ENCODE data around the gene CEP57L1.
"Not testable (repeated sequence)": the region's sequence is repeated elsewhere in the genome, so short reads cannot be mapped to it uniquely, and the experiment has no call there.

CEP57L1 gene

GRCh38 chr6:109117346-109118035 is 22.2 kb downstream of the CEP57L1 start:
- no peak for DNase-seq

GRCh38 chr6:109118337-109118736 is 23.0 kb downstream of the CEP57L1 start:
- no peak for DNase-seq

DNA sequence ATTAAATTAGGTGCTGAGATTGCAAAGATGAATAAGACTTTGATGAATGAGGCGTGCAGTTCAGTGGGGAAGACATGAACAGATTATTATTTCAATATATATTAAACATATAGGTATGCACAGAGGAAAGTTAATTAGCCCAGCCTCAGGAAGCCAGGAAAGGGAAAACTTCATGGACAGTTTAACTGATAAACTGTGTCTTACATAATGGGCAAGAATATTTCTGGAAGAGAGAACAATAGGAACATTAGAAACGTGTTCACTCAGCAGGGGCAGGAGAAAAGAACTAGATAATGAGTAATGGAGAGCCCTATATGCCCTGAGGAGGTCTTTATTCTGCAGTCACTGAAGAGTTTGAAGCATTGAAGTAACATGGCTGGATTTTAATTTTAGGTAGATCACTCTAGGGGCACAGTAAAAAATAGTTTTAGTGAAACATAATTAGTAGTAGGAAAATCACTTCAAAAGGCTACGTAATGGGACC is 23.6 kb downstream of the CEP57L1 start:
- DNase-seq = no peak

DNA sequence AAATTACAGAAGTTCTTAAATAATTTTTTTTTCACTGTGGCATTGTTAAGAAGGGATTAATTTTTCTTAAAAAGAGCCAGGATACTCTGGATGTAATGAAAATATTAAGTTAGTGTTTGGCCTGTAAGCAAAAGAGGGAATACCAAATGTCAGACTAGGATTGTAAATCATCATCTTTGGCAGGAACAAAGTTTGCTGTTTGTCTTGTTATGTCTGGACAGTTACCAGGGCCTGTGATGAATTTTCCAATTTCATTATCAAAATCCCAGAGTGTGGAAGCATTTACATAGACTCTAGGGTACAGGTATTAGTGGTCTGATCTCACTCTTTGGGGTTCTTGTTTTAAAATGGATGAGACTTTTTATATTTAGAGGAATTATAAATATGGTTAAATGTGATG is 26.1 kb downstream of the CEP57L1 start:
- DNase-seq = no peak

DNA sequence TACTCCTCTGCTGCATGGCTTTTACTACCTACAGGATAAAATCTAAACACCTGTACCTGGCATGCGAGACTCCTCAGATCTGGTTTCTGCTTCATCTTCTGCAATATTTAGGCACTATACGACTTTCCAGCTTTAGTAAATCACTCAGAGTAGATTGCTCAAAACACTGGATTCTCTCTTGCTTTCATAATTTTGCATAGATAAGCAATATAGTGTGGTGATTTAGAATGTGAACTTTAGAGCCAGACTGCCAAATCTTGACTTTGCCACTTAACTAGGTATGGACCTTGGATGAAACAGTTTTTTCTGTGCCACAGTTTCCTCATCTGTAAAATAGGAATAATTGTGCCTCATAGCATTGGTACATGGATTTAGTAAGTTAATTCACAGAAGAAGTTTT is 28.9 kb downstream of the CEP57L1 start:
- no peak for DNase-seq

- DNase-seq = no peak
Measured at GRCh38 chr6:109125504-109125903, 30.2 kb downstream of the CEP57L1 start.

DNA sequence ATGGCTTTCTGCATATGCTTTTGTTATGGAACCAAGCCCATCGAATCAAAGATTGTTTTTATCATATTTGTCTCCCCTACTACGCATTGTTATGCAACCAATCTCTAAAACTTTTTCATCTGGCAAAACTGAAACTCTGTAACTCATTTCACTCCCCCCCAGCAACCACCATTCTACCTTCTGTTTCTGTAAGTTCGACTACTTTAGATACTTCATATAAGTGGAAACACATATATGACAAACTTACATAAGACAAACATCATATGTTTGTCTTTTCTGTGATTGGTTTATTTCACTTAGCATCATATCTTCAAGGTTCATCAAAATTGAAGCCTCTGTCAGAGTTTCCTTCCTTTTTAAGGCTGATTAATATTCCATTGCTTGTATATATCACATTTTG is 34.8 kb downstream of the CEP57L1 start:
- no peak for DNase-seq

DNA sequence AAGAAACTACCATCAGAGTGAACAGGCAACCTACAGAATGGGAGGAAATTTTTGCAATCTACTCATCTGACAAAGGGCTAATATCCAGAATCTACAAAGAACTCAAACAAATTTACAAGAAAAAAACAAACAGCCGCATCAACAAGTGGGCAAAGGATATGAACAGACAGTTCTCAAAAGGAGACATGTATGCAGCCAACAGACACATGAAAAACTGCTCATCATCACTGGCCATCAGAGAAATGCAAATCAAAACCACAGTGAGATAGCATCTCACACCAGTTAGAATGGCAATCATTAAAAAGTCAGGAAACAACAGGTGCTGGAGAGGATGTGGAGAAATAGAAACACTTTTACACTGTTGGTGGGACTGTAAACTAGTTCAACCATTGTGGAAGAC is 40.3 kb downstream of the CEP57L1 start:
- not testable (repeated sequence) for DNase-seq

DNA sequence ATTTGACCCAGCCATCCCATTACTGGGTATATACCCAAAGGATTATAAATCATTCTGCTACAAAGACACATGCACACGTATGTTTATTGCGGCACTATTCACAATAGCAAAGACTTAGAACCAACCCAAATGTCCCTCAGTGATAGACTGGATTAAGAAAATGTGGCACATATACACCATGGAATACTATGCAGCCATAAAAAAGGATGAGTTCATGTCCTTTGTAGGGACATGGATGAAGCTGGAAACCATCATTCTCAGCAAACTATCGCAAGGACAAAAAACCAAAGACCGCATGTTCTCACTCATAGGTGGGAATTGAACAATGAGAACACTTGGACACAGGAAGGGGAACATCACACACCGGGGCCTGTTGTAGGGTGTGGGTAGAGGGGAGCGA is 40.7 kb downstream of the CEP57L1 start:
- DNase-seq = not testable (repeated sequence)

DNA sequence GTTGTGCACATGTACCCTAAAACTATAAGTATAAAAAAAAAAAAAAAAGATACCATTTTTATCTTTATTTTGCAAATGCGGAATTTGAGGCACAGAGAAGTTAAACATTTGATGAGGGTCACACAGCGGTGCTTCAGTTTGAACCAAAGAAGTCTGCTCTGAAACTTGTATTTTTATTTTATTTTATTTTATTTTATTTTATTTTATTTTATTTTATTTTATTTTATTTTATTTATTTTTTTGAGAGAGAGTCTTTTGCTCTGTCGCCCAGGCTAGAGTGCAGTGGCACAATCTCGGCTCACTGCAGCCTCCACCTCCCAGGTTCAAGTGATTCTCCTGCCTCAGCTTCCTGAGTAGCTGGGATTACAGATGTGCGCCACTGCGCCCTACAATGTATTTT is 41.2 kb downstream of the CEP57L1 start:
- DNase-seq = not testable (repeated sequence)

DNA sequence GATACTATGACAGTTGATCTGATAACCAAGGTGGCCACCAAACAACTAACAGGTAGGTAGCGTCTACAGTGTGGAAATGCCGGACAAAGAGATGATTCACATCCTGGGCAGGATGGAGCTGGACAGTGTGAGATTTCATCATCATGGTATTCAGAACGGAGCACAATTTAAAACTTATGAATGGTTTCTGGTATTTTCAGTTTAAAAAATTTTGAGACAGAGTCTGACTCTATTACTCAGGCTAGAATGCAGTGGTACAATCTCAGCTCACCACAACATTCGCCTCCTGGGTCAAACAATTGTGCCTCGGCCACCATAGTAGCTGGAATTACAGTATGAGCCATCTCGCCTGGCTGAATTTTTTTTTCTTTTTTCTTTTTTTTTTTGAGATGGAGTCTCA is 43.8 kb downstream of the CEP57L1 start:
- DNase-seq = no peak

DNA sequence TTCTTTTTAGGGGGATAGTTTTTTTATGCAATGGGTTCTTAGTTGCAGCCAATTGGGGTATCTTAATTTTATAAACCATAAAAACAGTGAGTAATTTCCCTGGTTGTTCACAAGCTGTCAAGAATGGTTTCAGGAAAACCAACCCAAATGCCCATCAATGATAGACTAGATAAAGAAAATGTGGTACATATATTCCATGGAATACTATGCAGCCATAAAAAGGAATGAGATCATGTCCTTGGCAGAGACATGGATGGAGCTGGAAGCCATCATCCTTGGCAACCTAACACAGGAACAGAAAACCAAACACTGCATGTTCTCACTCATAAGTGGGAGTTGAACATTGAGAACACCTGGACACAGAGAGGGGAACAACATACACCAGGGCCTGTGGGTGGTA is 46.8 kb downstream of the CEP57L1 start:
- not testable (repeated sequence) for DNase-seq

DNA sequence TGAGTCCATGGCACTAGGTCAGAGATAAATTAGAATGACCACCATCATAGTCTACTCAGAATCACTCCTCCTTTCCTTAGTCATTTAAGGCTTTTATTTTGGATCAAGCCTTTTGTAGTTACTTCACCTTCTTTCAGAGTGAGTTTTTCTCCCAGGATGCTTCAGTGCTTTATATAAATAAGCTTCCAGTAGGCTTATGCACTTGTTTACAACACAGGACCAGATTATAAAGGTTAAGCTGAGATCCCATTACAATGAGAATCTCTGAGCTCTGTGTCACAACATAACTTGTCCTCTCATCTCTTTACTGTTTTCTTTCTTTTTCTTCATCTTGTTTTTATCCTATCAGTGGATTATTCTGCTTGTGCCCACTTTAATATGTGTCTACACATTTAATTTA is 47.9 kb downstream of the CEP57L1 start:
- DNase-seq = no peak

- not testable (repeated sequence) for DNase-seq
Measured at GRCh38 chr6:109148251-109148650, 52.9 kb downstream of the CEP57L1 start.

DNA sequence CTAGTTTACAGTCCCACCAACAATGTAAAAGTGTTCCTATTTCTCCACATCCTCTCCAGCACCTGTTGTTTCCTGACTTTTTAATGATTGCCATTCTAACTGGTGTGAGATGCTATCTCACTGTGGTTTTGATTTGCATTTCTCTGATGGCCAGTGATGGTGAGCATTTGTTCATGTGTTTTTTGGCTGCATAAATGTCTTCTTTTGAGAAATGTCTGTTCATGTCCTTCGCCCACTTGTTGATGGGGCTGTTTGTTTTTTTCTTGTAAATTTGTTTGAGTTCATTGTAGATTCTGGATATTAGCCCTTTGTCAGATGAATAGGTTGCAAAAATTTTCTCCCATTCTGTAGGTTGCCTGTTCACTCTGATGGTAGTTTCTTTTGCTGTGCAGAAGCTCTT is 53.4 kb downstream of the CEP57L1 start:
- DNase-seq = not testable (repeated sequence)

DNA sequence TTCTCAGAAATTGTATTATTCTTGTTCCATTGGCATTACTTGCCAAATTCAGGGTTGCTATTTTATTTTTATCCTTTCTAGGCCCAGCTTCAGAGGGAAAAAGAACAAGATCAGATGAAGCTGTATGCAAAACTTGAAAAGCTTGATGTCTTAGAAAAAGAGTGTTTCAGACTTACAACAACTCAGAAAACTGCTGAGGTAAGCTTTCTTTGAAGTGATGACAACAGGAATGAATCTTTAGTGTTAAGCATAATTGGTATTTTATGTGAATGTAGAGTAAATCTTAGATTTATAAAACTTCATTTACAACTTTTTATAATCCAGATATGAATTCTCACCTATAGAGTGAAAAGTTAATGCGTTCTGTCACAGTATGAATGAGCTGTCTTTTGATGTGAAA is 58.4 kb downstream of the CEP57L1 start:
- DNase-seq = no peak

GRCh38 chr6:109164331-109164730 is 69.0 kb downstream of the CEP57L1 start:
- DNase-seq = no peak

DNA sequence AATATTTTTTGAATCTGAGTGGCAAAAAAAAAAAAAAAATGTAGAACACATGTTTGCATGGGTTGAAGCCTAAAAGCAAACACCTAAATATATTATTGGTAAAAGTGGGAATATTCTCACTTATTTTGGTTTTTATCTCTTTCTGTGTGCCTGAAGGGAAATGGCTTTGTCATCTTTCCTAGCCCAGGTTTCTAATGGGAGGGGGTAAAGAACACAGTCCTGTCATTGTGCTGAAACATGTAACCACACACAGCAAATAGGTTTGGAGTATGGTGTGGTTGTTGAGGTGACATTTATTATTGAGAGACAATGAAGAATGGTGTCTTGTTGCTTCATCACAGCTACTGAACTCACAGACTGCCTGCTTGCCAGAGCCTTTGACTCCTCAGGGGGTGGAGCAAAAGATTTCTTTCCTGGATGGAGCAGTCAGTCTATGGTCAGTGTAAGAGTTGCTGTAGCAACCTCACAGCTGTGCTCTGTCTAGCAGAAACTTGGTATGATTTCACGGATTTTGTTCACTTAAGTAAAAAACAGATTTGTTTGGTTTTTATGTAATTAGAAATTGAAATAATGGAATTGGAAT is 70.2 kb downstream of the CEP57L1 start:
- DNase-seq = peak; percentile 35

DNA sequence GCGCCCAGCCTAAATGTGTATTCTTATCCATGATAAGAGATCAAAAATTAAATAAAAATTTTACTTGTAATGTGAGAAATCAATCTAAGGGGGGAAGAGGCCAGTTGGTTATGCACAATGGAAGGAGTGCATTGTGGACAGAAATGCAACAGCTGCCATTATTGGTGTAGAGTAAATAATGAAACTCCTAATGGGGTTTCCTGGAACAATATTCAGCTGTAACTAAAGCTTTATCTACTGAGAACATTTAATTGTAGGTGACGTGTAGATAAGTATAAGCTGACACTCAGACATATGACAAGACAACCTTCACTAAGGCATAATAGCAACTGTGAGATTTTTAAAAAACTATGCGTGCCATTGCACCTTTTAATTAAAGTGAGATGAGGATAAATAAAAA is 71.4 kb downstream of the CEP57L1 start:
- DNase-seq = no peak

DNA sequence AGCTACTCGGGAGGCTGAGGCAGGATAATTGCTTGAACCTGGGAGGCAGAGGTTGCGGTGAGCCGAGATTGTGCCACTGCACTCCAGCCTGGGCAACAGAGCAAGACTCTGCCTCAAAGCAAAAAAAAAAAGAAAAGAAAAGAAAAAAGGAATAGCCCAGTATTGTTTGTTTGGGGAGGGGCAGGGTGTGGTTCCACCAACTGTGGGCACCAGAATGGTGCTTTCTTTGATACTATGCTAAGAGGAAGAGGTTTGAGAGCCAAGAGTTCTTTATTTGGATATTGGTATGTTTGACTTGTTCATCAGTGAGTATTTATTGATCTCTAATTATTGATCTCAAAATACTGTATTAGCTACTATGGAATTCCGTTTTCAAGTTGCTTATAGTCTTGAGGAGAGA is 72.3 kb downstream of the CEP57L1 start:
- DNase-seq = no peak

GRCh38 chr6:109170333-109170732 is 75.0 kb downstream of the CEP57L1 start:
- DNase-seq = no peak

- peak; percentile 18 for DNase-seq
Measured at GRCh38 chr6:109172101-109172746, 76.9 kb downstream of the CEP57L1 start.

- no peak for DNase-seq
Measured at GRCh38 chr6:109174916-109175315, 79.6 kb downstream of the CEP57L1 start.

DNA sequence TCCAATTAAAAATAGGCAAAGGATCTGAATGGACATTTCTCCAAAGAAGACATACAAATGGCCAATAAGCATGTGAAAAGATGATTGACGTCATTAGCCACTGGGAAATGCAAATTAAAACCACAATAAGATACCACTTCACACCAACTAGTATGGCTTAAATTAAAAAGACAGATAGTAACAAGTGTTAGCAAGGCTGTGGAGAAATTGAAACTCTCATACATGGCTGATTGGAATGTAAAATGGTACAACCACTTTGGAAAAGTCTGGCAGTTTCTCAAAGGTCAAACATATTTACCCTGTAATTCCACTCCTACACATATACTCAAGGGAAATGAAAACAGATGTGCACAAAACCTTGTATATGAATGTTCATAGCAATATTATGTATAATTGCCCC is 83.6 kb downstream of the CEP57L1 start:
- DNase-seq = no peak

Measured in kidney glomerular epithelial cell (primary cell).